Inflammatory macrophage treated with lipopolysaccharide for 4 hours (primary cell): ENCODE results near the gene LGI2.

Experiments
- DNase-seq: peaks from one replicate; pipeline ENCODE4 v3.0.0-alpha.2; 2020

The LGI2 gene

DNA sequence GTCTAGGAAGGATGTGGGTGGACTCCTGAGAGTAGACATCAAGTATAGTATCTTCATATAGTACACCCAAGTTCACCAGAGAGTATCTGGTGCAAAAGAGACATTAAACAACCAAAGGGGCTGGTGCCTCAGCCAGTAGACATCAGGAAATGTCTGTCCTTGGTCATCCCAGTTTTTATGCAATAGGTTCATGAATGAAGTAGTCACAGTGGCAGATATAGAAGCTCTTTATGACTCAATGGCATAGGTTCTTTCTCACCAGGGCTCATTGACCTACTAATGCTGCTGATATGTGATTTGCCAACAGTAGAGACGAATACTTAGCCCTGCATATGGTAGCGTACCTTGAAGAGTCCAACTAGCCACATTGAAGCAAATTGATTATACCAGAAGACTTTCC lies 72.9 kb downstream of the LGI2 start:
- peak; percentile 16 for DNase-seq

DNA sequence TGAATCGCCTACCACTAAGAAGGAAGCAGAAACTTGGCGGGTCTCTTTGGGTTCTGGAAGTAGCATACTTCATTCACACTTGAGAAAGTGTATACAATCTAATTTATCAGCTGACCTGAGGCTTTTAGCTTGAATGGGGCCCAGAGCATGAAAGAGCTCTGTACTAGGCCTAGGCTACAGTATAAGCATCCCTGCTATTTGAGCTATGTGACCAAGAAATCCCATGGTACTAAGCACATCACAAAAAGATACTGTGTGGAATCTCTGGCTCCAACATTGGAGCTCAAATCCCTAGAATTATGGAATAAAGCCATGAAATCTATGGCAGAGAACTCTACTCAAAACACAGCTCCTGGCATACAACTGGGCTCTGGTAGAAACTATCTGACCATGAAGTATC lies 74.0 kb downstream of the LGI2 start:
- DNase-seq = no peak

DNA sequence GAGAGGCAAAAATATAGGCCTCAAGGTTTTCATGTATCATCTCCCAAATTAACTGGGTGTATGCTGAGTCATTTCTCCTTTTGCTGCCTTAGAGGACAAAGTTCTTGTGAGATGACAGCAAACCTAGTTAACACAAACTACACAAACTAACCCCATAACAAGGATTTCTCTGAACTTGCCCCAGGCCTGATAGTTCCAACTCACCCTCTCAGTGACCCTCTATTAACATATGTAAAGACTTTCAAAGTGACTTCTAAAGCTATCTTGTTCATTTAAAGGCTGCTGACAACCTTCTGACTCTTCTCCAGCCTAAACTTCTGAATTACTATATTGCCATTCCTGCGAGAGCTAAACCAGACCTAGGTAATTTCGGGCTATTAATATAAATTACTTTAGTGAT lies 74.7 kb downstream of the LGI2 start:
- no peak for DNase-seq

GRCh38 chr4:24952667-24953066 lies 78.1 kb downstream of the LGI2 start:
- DNase-seq = no peak

GRCh38 chr4:24949970-24950369 lies 80.8 kb downstream of the LGI2 start:
- DNase-seq = no peak
